ENCODE measurements around the gene ANK3.
A peak's percentile ranks its signal among the peaks of the same experiment; 100 is the strongest.

Gene ANK3

GRCh38 chr10:60394446-60394845 lies 4.8 kb upstream of the ANK3 start:
- no peak overlapping the region for H3K4me3 ChIP-seq (replicated peaks in 1 of 2; ENCODE audit: low read depth in 2 of 2, low read length in 2 of 2)
- TF ChIP-seq CTCF (IDR thresholded peaks at IDR 0.05; ENCODE audit: low read depth, low read length) = no peak
- no peak for DNase-seq (ENCODE audit: low read depth in 2 of 2)

- no peak for TF ChIP-seq CTCF (IDR thresholded peaks at IDR 0.05; ENCODE audit: low read depth, low read length)
- peak; percentile 8 to 61 for DNase-seq (ENCODE audit: low read depth in 2 of 2)
Observed at GRCh38 chr10:60390224-60390626, 550 bp upstream of the ANK3 start.

GRCh38 chr10:60388709-60389301 lies 870 bp downstream of the ANK3 start:
- DNase-seq (ENCODE audit: low read depth in 2 of 2) = peak in 1 of 2 donors; percentile 18
- no peak overlapping the region for H3K4me3 ChIP-seq (replicated peaks in 1 of 2; ENCODE audit: low read depth in 2 of 2, low read length in 2 of 2)
- no peak for TF ChIP-seq CTCF (IDR thresholded peaks at IDR 0.05; ENCODE audit: low read depth, low read length)

More at GRCh38 chr10:60390224-60390626, 550 bp upstream of the ANK3 start:
- no peak overlapping the region for H3K4me3 ChIP-seq (replicated peaks in 1 of 2; ENCODE audit: low read depth in 2 of 2, low read length in 2 of 2)

- no peak overlapping the region for H3K4me3 ChIP-seq (replicated peaks in 1 of 2; ENCODE audit: low read depth in 2 of 2, low read length in 2 of 2)
- DNase-seq (ENCODE audit: low read depth in 2 of 2) = no peak
- TF ChIP-seq CTCF (IDR thresholded peaks at IDR 0.05; ENCODE audit: low read depth, low read length) = no peak
Observed at GRCh38 chr10:60388116-60388625, 1.5 kb downstream of the ANK3 start.

GRCh38 chr10:60387531-60387930 lies 2.1 kb downstream of the ANK3 start:
- H3K4me3 ChIP-seq (replicated peaks in 1 of 2; ENCODE audit: low read depth in 2 of 2, low read length in 2 of 2) = no peak overlapping the region
- TF ChIP-seq CTCF (IDR thresholded peaks at IDR 0.05; ENCODE audit: low read depth, low read length) = no peak
- no peak for DNase-seq (ENCODE audit: low read depth in 2 of 2)

- DNase-seq (ENCODE audit: low read depth in 2 of 2) = peak in 1 of 2 donors; percentile 14
- TF ChIP-seq CTCF (IDR thresholded peaks at IDR 0.05; ENCODE audit: low read depth, low read length) = no peak
- no peak overlapping the region for H3K4me3 ChIP-seq (replicated peaks in 1 of 2; ENCODE audit: low read depth in 2 of 2, low read length in 2 of 2)
Observed at GRCh38 chr10:60385399-60385738, 4.3 kb downstream of the ANK3 start.
